ENCODE data around the gene HBE1.
"Not testable (repeated sequence)": the region's sequence is repeated elsewhere in the genome, so short reads cannot be mapped to it uniquely, and the experiment has no call there.

Gene HBE1

DNA sequence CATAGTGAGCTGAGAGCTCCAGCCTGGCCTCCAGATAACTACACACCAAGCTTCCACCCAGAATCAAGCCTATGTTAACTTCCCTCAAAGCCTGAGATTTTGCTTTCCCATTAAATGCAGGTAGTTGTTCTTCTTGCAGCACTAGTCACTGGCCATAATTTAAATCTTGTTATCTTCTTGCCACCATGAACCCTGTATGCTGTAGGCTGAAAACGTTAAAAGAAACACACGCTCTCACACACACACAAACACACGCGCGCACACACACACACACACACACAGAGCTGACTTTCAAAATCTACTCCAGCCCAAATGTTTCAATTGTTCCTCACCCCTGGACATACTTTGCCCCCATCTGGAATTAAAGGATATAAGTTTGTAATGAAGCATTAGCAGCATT lies 16.3 kb downstream of the HBE1 start:
- not testable (repeated sequence) for DNase-seq (ENCODE audit: low read depth in 1 of 2, low spot score in 1 of 2)

- DNase-seq (ENCODE audit: low read depth in 1 of 2, low spot score in 1 of 2) = no peak
Measured at GRCh38 chr11:5252919-5253265, 16.9 kb downstream of the HBE1 start.

- no peak for DNase-seq (ENCODE audit: low read depth in 1 of 2, low spot score in 1 of 2)
Measured at GRCh38 chr11:5252192-5252918, 17.4 kb downstream of the HBE1 start.

DNA sequence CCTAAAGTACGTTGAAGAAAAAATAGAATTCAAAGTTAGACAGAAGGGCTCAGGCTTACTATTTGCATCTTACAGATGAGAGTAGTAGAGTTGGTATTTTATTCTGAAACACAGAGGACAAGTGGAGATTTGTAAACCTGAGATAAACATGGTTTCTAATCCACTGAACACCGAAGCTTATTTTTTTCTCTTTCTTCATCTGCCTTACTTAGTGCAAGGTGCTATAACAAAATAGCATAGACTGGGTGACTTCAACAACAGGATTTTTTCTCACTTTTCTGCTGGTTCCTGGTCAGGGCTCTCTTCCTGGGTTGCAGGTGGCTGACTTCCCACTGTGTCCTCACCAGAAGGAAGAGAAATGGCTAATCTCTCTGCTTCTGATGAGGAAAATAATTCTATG lies 18.0 kb downstream of the HBE1 start:
- DNase-seq (ENCODE audit: low read depth in 1 of 2, low spot score in 1 of 2) = no peak

DNA sequence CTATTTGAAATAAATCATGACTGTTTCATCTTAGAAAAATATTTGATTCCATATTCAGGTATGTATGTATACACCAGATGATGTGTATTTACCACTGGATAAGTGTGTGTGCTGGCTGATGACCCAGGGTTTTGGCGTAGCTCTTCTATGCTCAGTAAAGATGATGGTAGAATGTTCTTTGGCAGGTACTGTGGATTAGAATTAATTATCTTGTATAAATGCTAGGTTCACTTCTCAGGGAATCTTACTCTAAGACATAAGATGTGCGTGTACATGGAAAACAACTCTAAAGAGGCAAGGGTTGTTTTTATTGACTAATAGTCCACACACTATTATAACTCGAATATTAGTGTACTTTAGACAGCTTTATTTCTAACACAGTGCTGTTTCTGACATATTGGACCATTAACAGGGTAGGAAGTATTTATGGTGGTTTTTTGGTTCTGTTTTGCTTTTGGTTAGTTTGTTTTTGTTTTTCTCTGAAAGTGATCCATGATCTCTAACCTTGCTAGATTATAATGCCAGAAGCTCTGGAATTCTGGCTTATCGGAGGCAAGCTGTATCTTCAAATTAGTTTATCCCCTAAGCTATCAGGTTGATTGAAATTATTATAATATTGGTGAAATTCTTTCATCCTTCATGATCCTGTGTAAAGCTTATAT lies 19.1 kb downstream of the HBE1 start:
- DNase-seq (ENCODE audit: low read depth in 1 of 2, low spot score in 1 of 2) = no peak

GRCh38 chr11:5249807-5250396 lies 19.8 kb downstream of the HBE1 start, which contains the start of gene HBG1:
Gene HBG1, minus strand, starts transcription at chr11:5249857. Its CDS starts 53 bp downstream, at chr11:5249804.
- not testable (repeated sequence) for DNase-seq (ENCODE audit: low read depth in 1 of 2, low spot score in 1 of 2)

GRCh38 chr11:5248498-5248897 lies 21.2 kb downstream of the HBE1 start:
- DNase-seq (ENCODE audit: low read depth in 1 of 2, low spot score in 1 of 2) = not testable (repeated sequence)

- DNase-seq (ENCODE audit: low read depth in 1 of 2, low spot score in 1 of 2) = no peak
Measured at GRCh38 chr11:5247472-5248192, 22.1 kb downstream of the HBE1 start.

DNA sequence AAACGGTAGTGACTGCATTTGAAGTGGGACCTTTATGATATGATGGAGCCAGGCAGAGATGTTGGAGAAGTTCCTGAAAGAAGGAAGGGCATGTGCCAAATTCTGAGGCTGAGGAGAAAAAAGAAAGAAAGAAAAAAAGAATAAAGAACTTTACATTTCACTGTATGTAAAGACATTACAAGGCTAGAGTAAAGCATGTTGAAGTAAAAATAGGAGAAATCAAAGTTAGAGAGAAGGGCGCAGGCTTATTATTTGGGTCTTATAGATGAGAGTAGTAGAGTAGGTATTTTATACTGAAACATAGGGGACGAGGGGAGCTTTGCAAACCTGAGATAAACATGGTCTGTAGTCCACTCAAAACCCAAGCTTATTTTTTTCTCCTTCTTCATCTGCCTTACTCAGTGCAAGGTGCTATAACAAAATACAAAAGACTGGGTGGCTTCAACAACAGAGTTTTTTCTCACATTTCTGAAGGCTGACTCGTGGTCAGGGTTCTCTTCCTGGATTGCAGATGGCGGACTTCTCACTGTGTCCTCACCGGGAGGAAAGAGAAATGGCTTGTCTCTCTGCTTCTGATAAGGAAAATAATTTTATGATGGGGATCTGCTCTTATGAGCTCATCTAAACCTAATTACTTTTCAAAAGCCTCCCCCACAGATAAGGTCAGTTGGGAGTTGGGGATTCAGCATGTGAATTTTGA lies 22.8 kb downstream of the HBE1 start:
- no peak for DNase-seq (ENCODE audit: low read depth in 1 of 2, low spot score in 1 of 2)

DNA sequence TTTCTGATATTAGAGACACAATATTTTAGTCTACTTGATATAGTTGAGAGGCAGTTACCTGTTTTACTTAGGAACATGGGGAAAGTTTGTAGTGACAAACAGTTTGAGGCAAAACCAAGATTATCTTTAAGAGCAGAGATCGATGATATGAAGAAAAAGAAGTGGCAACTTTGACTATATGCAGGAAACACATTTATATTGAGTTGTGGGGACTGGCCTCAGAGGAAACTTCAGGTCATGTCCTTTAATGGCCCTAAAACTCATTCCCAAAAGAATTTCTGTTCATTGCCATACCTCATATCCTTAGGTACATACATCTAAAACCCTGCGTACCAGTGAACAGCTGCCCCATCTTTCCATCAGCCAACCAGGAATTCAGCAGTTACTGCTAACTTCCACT lies 24.6 kb downstream of the HBE1 start:
- no peak for DNase-seq (ENCODE audit: low read depth in 1 of 2, low spot score in 1 of 2)

GRCh38 chr11:5243816-5244180 lies 25.9 kb downstream of the HBE1 start:
- DNase-seq (ENCODE audit: low read depth in 1 of 2, low spot score in 1 of 2) = no peak

GRCh38 chr11:5242933-5243815 lies 26.6 kb downstream of the HBE1 start:
- no peak for DNase-seq (ENCODE audit: low read depth in 1 of 2, low spot score in 1 of 2)

DNA sequence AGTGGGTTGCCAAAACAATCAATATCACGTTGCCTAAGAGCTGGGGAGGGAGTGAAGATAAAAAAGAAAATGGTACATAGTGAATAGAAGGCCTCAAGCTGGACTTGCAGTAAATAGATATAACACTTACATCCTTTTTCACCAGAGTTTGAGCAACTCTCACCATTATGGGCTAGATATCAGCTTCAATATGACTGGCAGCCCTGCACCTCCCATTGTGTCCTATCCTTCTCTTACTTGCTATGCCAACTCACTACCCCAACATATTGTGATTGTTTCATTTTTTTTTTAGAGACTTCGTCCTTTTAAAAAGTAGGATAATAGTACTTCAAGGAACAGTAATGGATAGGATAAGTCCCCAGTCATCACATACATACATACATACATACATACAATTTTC lies 27.5 kb downstream of the HBE1 start:
- no peak for DNase-seq (ENCODE audit: low read depth in 1 of 2, low spot score in 1 of 2)

- no peak for DNase-seq (ENCODE audit: low read depth in 1 of 2, low spot score in 1 of 2)
Measured at GRCh38 chr11:5241458-5241857, 28.3 kb downstream of the HBE1 start.

GRCh38 chr11:5240458-5240857 lies 29.3 kb downstream of the HBE1 start:
- no peak for DNase-seq (ENCODE audit: low read depth in 1 of 2, low spot score in 1 of 2)

DNA sequence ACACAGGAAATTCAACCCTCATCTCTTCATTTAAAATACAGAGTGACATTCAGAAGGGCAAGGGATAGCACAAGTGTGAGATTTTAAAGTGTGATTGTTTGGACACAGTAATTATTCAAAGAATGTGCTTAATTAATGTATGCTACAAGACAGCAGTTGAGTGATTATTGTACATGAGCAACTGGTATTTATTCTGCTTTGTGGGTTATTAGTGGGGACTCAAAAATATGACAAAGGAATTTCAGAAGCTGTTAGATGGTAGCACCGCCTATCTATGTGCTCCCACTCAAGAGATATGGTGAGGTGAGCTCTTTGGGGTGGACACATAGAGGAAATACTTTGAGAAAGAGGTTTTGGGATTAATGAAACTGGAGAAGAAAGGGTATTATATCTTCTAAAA lies 29.7 kb downstream of the HBE1 start:
- DNase-seq (ENCODE audit: low read depth in 1 of 2, low spot score in 1 of 2) = no peak

DNA sequence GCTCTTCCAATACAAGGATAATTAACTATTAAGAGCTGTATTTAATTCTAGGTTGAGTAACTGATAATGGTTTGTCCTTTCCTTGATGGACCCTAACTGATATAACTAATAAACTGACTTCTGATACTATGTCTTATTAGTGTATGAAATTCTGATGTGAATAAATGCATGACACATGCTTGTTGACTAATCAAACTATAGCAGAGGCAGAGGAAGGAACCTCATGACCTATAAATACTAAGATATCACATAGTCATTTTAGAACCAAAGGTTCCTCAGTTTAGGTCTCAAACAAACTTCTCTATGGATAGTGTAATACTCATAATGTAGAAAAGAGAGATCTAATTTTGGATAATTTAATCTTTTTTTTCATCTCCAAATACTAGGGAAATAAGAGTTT lies 30.7 kb downstream of the HBE1 start:
- DNase-seq (ENCODE audit: low read depth in 1 of 2, low spot score in 1 of 2) = no peak

GRCh38 chr11:5238486-5238885 lies 31.3 kb downstream of the HBE1 start:
- no peak for DNase-seq (ENCODE audit: low read depth in 1 of 2, low spot score in 1 of 2)

DNA sequence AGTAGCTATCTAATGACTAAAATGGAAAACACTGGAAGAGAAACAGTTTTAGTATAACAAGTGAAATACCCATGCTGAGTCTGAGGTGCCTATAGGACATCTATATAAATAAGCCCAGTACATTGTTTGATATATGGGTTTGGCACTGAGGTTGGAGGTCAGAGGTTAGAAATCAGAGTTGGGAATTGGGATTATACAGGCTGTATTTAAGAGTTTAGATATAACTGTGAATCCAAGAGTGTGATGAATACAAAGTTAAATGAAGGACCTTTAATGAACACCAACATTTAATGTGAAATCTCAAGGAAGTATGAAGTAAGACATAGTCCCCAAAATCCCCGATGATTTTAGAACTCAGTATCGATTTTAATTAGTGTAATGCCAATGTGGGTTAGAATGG lies 32.3 kb downstream of the HBE1 start:
- DNase-seq (ENCODE audit: low read depth in 1 of 2, low spot score in 1 of 2) = no peak

GRCh38 chr11:5235364-5236095 lies 34.2 kb downstream of the HBE1 start:
- DNase-seq (ENCODE audit: low read depth in 1 of 2, low spot score in 1 of 2) = no peak
